Gastroesophageal sphincter (tissue), 3 donors: Measurements from ENCODE around the gene THEM4.

Experiments used
- POLR2A ChIP-seq, 2 donors: fragments of 450-650 bp; IDR thresholded peaks; one replicate each; pipeline ENCODE4 v1.6.1; 2017; ENCODE audit warnings: antibody characterized with exemption in 2 of 2, mild to moderate bottlenecking in 2 of 2, moderate library complexity in 1 of 2
- TF ChIP-seq, protein P1 (sequence below), 4 experiments: fragments of 200-600 bp in 2 of 4; fragments of 450-650 bp in 2 of 4; sonication (generic) in 1 of 4; IDR thresholded peaks; one replicate each; pipeline ENCODE4 v1.5.1; 2017 to 2019; ENCODE audit warnings: antibody characterized with exemption in 4 of 4, mild to moderate bottlenecking in 2 of 4, moderate library complexity in 2 of 4

DNA sequence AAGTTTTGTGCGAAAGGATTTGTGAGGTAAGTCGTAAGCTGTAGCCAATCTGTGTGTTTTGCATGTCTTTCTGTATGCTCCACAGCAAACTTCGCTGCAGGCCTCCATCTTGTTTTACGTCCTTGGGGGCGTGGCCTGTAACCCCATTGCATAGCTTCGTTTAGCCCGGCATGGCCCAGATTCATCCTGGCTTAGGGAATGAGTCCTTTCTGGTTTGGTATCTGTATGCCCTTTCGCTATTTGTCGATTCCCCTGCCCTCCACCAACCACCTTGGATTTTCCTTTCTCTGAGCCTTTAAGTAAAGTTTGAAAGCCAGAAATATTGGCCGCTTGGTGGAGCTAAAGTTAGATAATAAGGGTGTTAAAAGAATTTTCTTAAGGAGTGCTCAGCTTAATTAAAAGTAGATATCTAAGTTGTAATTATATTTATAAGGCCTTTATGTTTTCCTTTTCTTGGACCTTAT, 1.1 kb downstream of the THEM4 start:
- TF ChIP-seq, protein P1, sequence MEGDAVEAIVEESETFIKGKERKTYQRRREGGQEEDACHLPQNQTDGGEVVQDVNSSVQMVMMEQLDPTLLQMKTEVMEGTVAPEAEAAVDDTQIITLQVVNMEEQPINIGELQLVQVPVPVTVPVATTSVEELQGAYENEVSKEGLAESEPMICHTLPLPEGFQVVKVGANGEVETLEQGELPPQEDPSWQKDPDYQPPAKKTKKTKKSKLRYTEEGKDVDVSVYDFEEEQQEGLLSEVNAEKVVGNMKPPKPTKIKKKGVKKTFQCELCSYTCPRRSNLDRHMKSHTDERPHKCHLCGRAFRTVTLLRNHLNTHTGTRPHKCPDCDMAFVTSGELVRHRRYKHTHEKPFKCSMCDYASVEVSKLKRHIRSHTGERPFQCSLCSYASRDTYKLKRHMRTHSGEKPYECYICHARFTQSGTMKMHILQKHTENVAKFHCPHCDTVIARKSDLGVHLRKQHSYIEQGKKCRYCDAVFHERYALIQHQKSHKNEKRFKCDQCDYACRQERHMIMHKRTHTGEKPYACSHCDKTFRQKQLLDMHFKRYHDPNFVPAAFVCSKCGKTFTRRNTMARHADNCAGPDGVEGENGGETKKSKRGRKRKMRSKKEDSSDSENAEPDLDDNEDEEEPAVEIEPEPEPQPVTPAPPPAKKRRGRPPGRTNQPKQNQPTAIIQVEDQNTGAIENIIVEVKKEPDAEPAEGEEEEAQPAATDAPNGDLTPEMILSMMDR (IDR thresholded peaks at IDR 0.05), result peak in 1 of 4 experiments; percentile 31
- no peak for TF ChIP-seq POLR2A (IDR thresholded peaks at IDR 0.05)
